Esophagus muscularis mucosa (tissue), 4 donors: ENCODE results near the gene TMEM51.

Experiments used
- EP300 ChIP-seq: sonication (generic); formaldehyde crosslinking; IDR thresholded peaks from one replicate; pipeline ENCODE4 v1.6.1; 2017; ENCODE audit warnings: antibody characterized with exemption
- POLR2A ChIP-seq: fragments of 450-650 bp; IDR thresholded peaks from one replicate; pipeline ENCODE4 v1.6.1; 2017; ENCODE audit warnings: antibody characterized with exemption, moderate library complexity, mild to moderate bottlenecking, low read depth
- POLR2AphosphoS5 ChIP-seq, 2 donors: sonication (generic); formaldehyde crosslinking; IDR thresholded peaks; one replicate each; pipeline ENCODE4 v1.6.1; 2017; ENCODE audit warnings: antibody characterized with exemption in 2 of 2
- TF ChIP-seq, protein P1 (sequence below), 3 experiments: fragments of 200-600 bp in 2 of 3; fragments of 450-650 bp in 1 of 3; sonication (generic) in 2 of 3; IDR thresholded peaks; one replicate each; pipeline ENCODE4 v1.5.1; 2017 to 2019; ENCODE audit warnings: antibody characterized with exemption in 3 of 3, mild to moderate bottlenecking in 2 of 3, moderate library complexity in 1 of 3

DNA sequence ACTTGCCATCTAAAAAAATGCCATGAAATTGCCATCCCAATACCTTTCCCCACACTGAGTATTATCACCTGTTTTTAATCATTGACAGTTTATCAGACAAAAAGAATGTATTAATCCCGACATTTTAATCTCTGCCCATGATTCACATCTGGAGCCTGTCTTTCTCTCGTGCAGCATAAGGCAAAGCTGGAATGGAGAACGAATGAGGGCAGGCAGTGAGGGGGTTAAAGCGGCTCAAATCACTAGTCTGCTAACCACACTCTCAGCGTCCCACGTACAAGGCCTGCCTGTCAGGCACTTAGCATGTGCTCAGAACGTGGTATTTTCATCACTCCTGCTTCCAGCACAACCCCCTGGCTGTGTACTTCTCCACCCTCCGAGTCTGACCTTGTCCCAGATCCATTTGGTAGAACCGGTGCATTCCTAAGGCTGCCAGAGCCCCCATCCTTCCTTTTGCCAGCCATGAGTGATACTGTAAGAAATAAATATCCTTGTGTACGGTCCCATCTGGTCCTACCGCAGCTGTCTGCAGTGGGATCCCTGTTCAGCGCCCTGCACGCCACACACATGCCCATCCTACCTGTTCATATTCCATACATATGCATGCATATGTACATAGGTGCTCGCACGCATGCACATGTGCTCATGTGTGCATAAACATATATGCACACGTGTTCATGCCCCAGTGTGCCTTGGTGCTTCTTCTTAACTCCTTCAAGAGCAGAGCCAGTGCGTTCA lies 58.8 kb downstream of the TMEM51 start:
- TF ChIP-seq POLR2AphosphoS5 (IDR thresholded peaks at IDR 0.05) (no peak), POLR2A (no peak), EP300 (no peak)
- TF ChIP-seq, protein P1, sequence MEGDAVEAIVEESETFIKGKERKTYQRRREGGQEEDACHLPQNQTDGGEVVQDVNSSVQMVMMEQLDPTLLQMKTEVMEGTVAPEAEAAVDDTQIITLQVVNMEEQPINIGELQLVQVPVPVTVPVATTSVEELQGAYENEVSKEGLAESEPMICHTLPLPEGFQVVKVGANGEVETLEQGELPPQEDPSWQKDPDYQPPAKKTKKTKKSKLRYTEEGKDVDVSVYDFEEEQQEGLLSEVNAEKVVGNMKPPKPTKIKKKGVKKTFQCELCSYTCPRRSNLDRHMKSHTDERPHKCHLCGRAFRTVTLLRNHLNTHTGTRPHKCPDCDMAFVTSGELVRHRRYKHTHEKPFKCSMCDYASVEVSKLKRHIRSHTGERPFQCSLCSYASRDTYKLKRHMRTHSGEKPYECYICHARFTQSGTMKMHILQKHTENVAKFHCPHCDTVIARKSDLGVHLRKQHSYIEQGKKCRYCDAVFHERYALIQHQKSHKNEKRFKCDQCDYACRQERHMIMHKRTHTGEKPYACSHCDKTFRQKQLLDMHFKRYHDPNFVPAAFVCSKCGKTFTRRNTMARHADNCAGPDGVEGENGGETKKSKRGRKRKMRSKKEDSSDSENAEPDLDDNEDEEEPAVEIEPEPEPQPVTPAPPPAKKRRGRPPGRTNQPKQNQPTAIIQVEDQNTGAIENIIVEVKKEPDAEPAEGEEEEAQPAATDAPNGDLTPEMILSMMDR (IDR thresholded peaks at IDR 0.05), result no peak
